Spleen (tissue), 7 donors: ENCODE measurements around the gene GSG1L2.
A peak's percentile ranks its signal among the peaks of the same experiment; 100 is the strongest.

Experiments used
- POLR2A ChIP-seq, 3 donors: fragments of 450-650 bp; IDR thresholded peaks; one replicate each; pipeline ENCODE4 v1.5.1; 2017; ENCODE audit warnings: antibody characterized with exemption in 3 of 3, mild to moderate bottlenecking in 1 of 3
- POLR2AphosphoS5 ChIP-seq, 3 donors: sonication (generic); formaldehyde crosslinking; IDR thresholded peaks; one replicate each; pipeline ENCODE4 v1.5.1; 2017; ENCODE audit warnings: antibody characterized with exemption in 3 of 3
- TF ChIP-seq, protein P1 (sequence below), 11 experiments: fragments of 200-600 bp in 7 of 11; fragments of 450-650 bp in 4 of 11; sonication (generic) in 4 of 11; IDR thresholded peaks in 8 of 11; conservative IDR thresholded peaks in 3 of 11; 1 replicate in 7 of 11; 2 replicates in 4 of 11; pipeline versions ENCODE4 v1.4.0 to v1.8.0; 2016 to 2021; ENCODE audit warnings: antibody characterized with exemption in 11 of 11, inconsistent platforms in 4 of 11, mild to moderate bottlenecking in 1 of 11
- donor health status: DM: no; HTN: no; CAD: no; lungs with moderate emphysema.
- donor health status: DM: no; HTN: no; CAD: no.
- donor health status: DM: no; HTN: no; CAD: no.

DNA sequence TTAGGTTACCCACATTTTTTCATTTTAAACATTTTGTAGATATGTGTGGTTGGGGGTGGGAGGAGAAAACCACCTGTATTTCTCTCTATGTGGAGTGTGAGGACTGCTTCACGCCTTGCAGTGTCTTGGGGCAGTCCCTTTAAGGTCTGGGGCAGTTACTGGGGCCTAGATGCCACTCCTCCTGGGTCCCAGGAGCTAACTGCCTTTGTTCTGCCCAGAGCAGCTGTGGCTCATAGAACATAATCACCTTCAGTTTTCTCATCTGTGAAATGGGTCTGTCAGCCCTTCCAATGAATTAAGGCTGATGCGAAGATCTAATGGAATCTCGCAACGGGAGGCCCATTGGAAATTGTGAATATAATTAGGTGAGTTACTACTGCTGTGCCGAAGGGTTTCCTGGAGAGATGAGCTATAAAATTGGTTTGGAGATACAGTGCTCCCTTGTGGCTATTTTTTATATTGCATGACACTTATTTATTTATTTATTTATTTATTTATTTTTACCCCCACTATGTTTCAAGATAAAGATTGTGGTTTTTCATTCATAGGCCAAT, 53.4 kb downstream of the GSG1L2 start:
- TF ChIP-seq, protein P1, sequence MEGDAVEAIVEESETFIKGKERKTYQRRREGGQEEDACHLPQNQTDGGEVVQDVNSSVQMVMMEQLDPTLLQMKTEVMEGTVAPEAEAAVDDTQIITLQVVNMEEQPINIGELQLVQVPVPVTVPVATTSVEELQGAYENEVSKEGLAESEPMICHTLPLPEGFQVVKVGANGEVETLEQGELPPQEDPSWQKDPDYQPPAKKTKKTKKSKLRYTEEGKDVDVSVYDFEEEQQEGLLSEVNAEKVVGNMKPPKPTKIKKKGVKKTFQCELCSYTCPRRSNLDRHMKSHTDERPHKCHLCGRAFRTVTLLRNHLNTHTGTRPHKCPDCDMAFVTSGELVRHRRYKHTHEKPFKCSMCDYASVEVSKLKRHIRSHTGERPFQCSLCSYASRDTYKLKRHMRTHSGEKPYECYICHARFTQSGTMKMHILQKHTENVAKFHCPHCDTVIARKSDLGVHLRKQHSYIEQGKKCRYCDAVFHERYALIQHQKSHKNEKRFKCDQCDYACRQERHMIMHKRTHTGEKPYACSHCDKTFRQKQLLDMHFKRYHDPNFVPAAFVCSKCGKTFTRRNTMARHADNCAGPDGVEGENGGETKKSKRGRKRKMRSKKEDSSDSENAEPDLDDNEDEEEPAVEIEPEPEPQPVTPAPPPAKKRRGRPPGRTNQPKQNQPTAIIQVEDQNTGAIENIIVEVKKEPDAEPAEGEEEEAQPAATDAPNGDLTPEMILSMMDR (IDR thresholded peaks at IDR 0.05 in 8 of 11, conservative IDR thresholded peaks at IDR 0.05 in 3 of 11): peak in 10 of 11 experiments; percentile 20 to 71 (median 52)
- TF ChIP-seq POLR2AphosphoS5 (IDR thresholded peaks at IDR 0.05): no peak
- no peak for TF ChIP-seq POLR2A (IDR thresholded peaks at IDR 0.05)
